Adrenal gland (tissue), 12 donors: Measurements from ENCODE around the gene NDUFS4. TPM values are rescaled to one million over a fixed set of nuclear protein-coding genes. Genes with fewer than 3 reads are reported as not detected.

Experiments
- DNase-seq, 7 donors: peaks; one replicate each; pipeline ENCODE4 v3.0.0-alpha.2; 2019 to 2020
- H3K27ac ChIP-seq, 5 donors: fragments of 200-600 bp; sonication (generic) in 4 of 5; 1 replicate in 3 of 5; 2 replicates in 2 of 5; pipeline versions ENCODE4 v1.5.1 to v1.8.0; 2016 to 2020; ENCODE audit warnings: mild to moderate bottlenecking in 1 of 5
- H3K27me3 ChIP-seq: fragments of 200-600 bp; 2 replicates; pipeline ENCODE4 v1.8.0; 2021
- H3K36me3 ChIP-seq, 2 donors: fragments of 200-600 bp; replicated peaks in 1 of 2; 1 replicate in 1 of 2; 2 replicates in 1 of 2; pipeline versions ENCODE4 v1.5.1 to v1.8.0; 2018 to 2022
- H3K4me1 ChIP-seq, 2 donors: fragments of 200-600 bp; replicated peaks in 1 of 2; 1 replicate in 1 of 2; 2 replicates in 1 of 2; pipeline versions ENCODE4 v1.5.1 to v1.8.0; 2018 to 2021
- H3K4me3 ChIP-seq, 4 donors: fragments of 200-600 bp; sonication (generic) in 3 of 4; one replicate each; pipeline ENCODE4 v1.5.1; 2016 to 2018
- H3K9me3 ChIP-seq, 3 donors: fragments of 200-600 bp; sonication (generic) in 1 of 3; replicated peaks in 1 of 3; 1 replicate in 2 of 3; 2 replicates in 1 of 3; pipeline versions ENCODE4 v1.5.1 to v1.8.0; 2016 to 2021
- CTCF ChIP-seq, 6 experiments: fragments of 450-650 bp in 4 of 6; fragments of 200-600 bp in 2 of 6; sonication (generic) in 1 of 6; IDR thresholded peaks; 1 replicate in 5 of 6; 2 replicates in 1 of 6; pipeline versions ENCODE4 v1.5.1 to v1.8.0; 2016 to 2021; ENCODE audit warnings: antibody characterized with exemption in 6 of 6, mild to moderate bottlenecking in 2 of 6, moderate library complexity in 1 of 6
- POLR2A ChIP-seq, 2 donors: fragments of 450-650 bp; IDR thresholded peaks; one replicate each; pipeline ENCODE4 v1.6.1; 2017; ENCODE audit warnings: antibody characterized with exemption in 2 of 2, mild to moderate bottlenecking in 2 of 2, moderate library complexity in 1 of 2
- WGBS, 4 donors: extraction: QIAGEN DNeasy Blood & Tissue Kit in 2 of 4; methylation state at CpG; one replicate each; pipeline versions ENCODE4 v1.1.5 to v1.1.7; 2013 to 2017; 5-methylcytosine and 5-hydroxymethylcytosine counted together
- intact Hi-C, 2 donors: fragments of 100-400 bp; cut with DNase I; formaldehyde crosslinking; loops; one replicate each; pipeline versions ENCODE4 v1.14.1 to v1.15.0; 2022 to 2023
- polyA plus RNA-seq, 3 donors: library from polyadenylated mRNA; stranded (reverse); fragments of 200-250 nt in 2 of 3; fragments of 350-450 nt in 1 of 3; fragmentation: Illumina TruSeq in 1 of 3; extraction: RNeasy Lipid Tissue Mini Kit (QIAGEN cat#74804) in 1 of 3; gene quantifications; one replicate each; pipeline ENCODE4 v1.2.3, GENCODE V29; 2013 to 2014
- total RNA-seq, 9 donors: library from RNA; depleted of rRNA in 4 of 9; stranded (reverse); fragments of >200 nt in 4 of 9; fragments of 120-200 nt in 1 of 9; fragmentation: NEBNext Ultra II Directional in 1 of 9; extraction: Animal tissue kit (Norgen Biotek cat#: 25700) in 1 of 9; gene quantifications; one replicate each; pipeline versions ENCODE4 v1.1.0 to v1.2.4, GENCODE V29; 2013 to 2023
- donor health status: healthy with polysubstance abuse.
- donor health status: Bipolar disorder and iron deficiency.
- donor health status: DM: yes; HTN: yes; CAD: no.
- donor health status: DM: no; HTN: no; CAD: no.
- donor health status: DM: no; HTN: no; CAD: no.
- donor health status: DM: yes; HTN: yes; CAD: no.

NDUFS4 gene
- total and polyA plus RNA-seq, 12 donors = 39.8 to 222 (median 93.0) TPM

GRCh38 chr5:53631251-53631650 is 70.8 kb downstream of the NDUFS4 start:
- 85 to 100% (median 91%) methylated on average over 1 to 6 of the region's 6 CpGs for WGBS, 4 donors
- no peaks in the 10 kb centered on the region for H3K4me1 ChIP-seq
- H3K36me3 ChIP-seq = no peaks in the 10 kb centered on the region
- no peaks in the 10 kb centered on the region for H3K9me3 ChIP-seq
- intact Hi-C loops = no loop called here
- no peak overlapping the region for H3K27ac ChIP-seq
- no peak overlapping the region for H3K4me3 ChIP-seq
- no peaks in the 10 kb centered on the region for H3K27me3 ChIP-seq
- DNase-seq = no peak
- no peak for TF ChIP-seq POLR2A (IDR thresholded peaks at IDR 0.05)
- no peak for TF ChIP-seq CTCF (IDR thresholded peaks at IDR 0.05)

- H3K4me1 ChIP-seq = peaks cover 7 to 20% of the 10 kb centered on the region in 2 donors
- TF ChIP-seq CTCF (IDR thresholded peaks at IDR 0.05) (no peak), POLR2A (IDR thresholded peaks at IDR 0.05) (no peak)
- H3K36me3 ChIP-seq = no peaks in the 10 kb centered on the region
- H3K27ac ChIP-seq = no peak overlapping the region
- no peaks in the 10 kb centered on the region for H3K9me3 ChIP-seq
- 62 to 69% (median 67%) methylated on average over 3 of the region's 3 CpGs for WGBS, 4 donors
- intact Hi-C loops = no loop called here
- H3K27me3 ChIP-seq = no peaks in the 10 kb centered on the region
- H3K4me3 ChIP-seq = no peak overlapping the region
- DNase-seq = peak in 1 of 7 donors; percentile 5
These were observed 81.6 kb downstream of the NDUFS4 start for GRCh38 chr5:53642061-53642460.

- WGBS, 4 donors = 94 to 98% (median 96%) methylated on average over 4 of the region's 4 CpGs
These were observed 83.0 kb downstream of the NDUFS4 start for GRCh38 chr5:53643445-53643844.

GRCh38 chr5:53645078-53645477 is 84.6 kb downstream of the NDUFS4 start:
- no peak for DNase-seq
- WGBS, 4 donors = 59 to 66% (median 65%) methylated on average over 2 of the region's 2 CpGs
- Histone ChIP-seq H3K4me3 (no peak overlapping the region), H3K4me1 (peaks cover 7 to 20% of the 10 kb centered on the region in 2 donors), H3K36me3 (no peaks in the 10 kb centered on the region), H3K27me3 (no peaks in the 10 kb centered on the region), H3K27ac (no peak overlapping the region), H3K9me3 (no peaks in the 10 kb centered on the region)
- TF ChIP-seq POLR2A (IDR thresholded peaks at IDR 0.05) = no peak
- no peak for TF ChIP-seq CTCF (IDR thresholded peaks at IDR 0.05)
- intact Hi-C loops = no loop called here

More at GRCh38 chr5:53643445-53643844, 83.0 kb downstream of the NDUFS4 start:
- TF ChIP-seq CTCF (IDR thresholded peaks at IDR 0.05) (no peak), POLR2A (IDR thresholded peaks at IDR 0.05) (no peak)
- intact Hi-C loops = no loop called here
- H3K27me3 ChIP-seq = no peaks in the 10 kb centered on the region
- H3K9me3 ChIP-seq = no peaks in the 10 kb centered on the region
- H3K27ac ChIP-seq = no peak overlapping the region
- H3K4me1 ChIP-seq = peaks cover 7 to 20% of the 10 kb centered on the region in 2 donors
- H3K4me3 ChIP-seq = no peak overlapping the region
- no peaks in the 10 kb centered on the region for H3K36me3 ChIP-seq
- no peak for DNase-seq
